H1 (cell line): Measurements from ENCODE around the gene TSC22D1. TPM values are rescaled to one million over a fixed set of nuclear protein-coding genes. Genes with fewer than 3 reads are reported as not detected.

Experiments used
- CHD7 ChIP-seq: fragments of 300-600 bp; sonication (generic); IDR thresholded peaks from 2 replicates; pipeline ENCODE4 v1.7.1; 2012; ENCODE audit warnings: low read length, moderate library complexity, mild to moderate bottlenecking, inconsistent platforms; ENCODE audit not compliant: insufficient replicate concordance
- polyA plus RNA-seq, 7 experiments: library from polyadenylated mRNA; depleted of rRNA in 3 of 7; stranded (reverse) in 5 of 7; unstranded in 2 of 7; fragments of >200 nt in 5 of 7; fragments of 200-250 nt in 2 of 7; gene quantifications; 1 replicate in 5 of 7; 2 replicates in 1 of 7; 4 replicates in 1 of 7; pipeline versions ENCODE4 v1.2.1 to v1.2.3, GENCODE V29; 2011 to 2013; ENCODE audit warnings: missing spikeins in 2 of 7, mixed read lengths in 2 of 7
- total RNA-seq: library from RNA; stranded (reverse); fragmentation: NEBNext Ultra II Directional; extraction: Animal tissue kit (Norgen Biotek cat#: 25700); gene quantifications from 2 replicates; pipeline ENCODE4 v1.2.1, GENCODE V29; 2021

The TSC22D1 gene
- total and polyA plus RNA-seq, 2 of the 8 experiments (the other 6 are each of a cell fraction or from before 2014, with no cell fraction given): 52.6 to 80.9 TPM

- no peak for TF ChIP-seq CHD7
Measured at GRCh38 chr13:44432650-44433049, 143.5 kb downstream of the TSC22D1 start (continued).
